Epithelial cell of proximal tubule (primary cell): ENCODE results near the gene C2CD4C. TPM values are rescaled to one million over a fixed set of nuclear protein-coding genes. Genes with fewer than 3 reads are reported as not detected.
"Not testable (repeated sequence)": the region's sequence is repeated elsewhere in the genome, so short reads cannot be mapped to it uniquely, and the experiment has no call there.

Experiments
- DNase-seq: peaks from one replicate; pipeline ENCODE4 v3.0.0-alpha.2; 2011; ENCODE audit warnings: low read depth
- H3K4me3 ChIP-seq: 2 replicates; pipeline ENCODE4 v1.5.1; 2011; ENCODE audit warnings: low read depth, mild to moderate bottlenecking, low read length
- CTCF ChIP-seq: conservative IDR thresholded peaks from 2 replicates; pipeline ENCODE4 v1.5.1; 2012; ENCODE audit warnings: low read depth, mild to moderate bottlenecking, low read length
- total RNA-seq: library from RNA; depleted of rRNA; stranded (reverse); fragments of >200 nt; gene quantifications from 2 replicates; pipeline ENCODE4 v1.2.3, GENCODE V29; 2015

Gene C2CD4C
- total RNA-seq, 1 donor from 2014 or later, result 0.12 TPM

- TF ChIP-seq CTCF, result no peak
- no peak overlapping the region for H3K4me3 ChIP-seq
- DNase-seq, result no peak
Measured at GRCh38 chr19:383040-383439, 25.9 kb downstream of the C2CD4C start.

GRCh38 chr19:382578-382977, 26.4 kb downstream of the C2CD4C start:
- peak; percentile 86 for DNase-seq
- H3K4me3 ChIP-seq, result not testable (repeated sequence)

DNA sequence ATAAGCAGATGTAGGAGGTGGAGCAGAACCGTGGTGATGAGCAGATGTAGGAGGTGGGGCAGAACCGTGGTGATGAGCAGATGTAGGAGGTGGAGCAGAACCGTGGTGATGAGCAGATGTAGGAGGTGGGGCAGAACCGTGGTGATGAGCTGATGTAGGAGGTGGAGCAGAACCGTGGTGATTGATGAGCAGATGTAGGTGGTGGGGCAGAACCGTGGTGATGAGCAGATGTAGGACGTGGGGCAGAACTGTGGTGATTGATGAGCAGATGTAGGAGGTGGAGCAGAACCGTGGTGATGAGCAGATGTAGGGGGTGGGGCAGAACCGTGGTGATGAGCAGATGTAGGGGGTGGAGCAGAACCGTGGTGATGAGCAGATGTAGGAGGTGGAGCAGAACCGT, 27.0 kb downstream of the C2CD4C start:
- not testable (repeated sequence) for H3K4me3 ChIP-seq, DNase-seq

DNA sequence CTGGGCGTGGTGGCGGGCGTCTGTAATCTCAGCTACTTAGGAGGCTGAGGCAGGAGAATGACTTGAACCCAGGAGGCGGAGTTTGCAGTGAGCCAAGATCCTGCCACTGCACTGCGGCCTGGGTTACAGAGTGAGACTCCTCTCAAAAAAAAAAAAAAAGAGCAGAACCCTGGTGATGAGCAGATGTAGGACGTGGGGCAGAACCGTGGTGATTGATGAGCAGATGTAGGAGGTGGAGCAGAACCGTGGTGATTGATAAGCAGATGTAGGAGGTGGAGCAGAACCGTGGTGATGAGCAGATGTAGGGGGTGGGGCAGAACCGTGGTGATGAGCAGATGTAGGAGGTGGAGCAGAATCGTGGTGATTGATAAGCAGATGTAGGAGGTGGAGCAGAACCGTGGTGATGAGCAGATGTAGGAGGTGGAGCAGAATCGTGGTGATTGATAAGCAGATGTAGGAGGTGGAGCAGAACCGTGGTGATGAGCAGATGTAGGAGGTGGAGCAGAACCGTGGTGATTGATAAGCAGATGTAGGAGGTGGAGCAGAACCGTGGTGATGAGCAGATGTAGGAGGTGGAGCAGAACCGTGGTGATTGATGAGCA, 28.2 kb downstream of the C2CD4C start:
- DNase-seq, H3K4me3 ChIP-seq: not testable (repeated sequence)

DNA sequence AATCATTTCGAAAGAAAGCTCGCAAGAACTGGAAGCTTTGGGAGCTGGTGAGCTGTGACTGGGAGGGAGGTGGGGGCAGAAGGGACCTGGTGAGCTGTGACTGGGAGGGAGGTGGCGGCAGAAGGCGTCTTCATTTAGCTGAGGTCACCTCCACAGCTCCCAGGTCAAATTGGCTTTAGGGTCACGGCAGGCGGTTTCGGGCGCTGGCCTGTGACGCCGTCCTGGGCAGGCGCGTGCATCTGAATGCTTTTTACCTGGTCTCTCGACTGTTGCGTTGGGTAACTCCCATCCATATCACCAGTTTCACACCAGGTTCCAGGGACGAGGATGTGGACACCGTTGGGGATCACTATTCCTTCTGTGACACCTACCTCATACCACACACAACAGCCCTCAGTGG, 29.2 kb downstream of the C2CD4C start:
- no peak for TF ChIP-seq CTCF
- no peak for DNase-seq
- no peak overlapping the region for H3K4me3 ChIP-seq

DNA sequence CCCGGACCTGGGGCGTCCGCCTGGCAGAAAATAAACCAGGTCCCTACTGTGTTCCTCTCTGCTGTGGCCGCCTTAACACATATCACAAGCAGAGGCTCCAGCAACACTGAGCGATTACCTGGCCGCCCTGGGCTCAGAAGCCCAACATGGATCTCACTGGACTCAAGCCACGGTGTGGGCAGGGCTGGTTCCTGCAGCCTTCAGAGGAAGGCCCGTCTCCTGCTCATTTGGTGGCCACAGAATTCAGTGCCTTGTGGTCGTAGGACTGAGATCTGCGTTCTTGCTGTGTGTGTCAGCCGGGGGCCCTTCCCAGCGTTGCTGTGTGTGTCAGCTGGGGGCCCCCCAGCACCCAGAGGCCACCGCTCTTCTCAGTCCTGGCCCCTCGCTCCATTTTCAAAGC, 30.2 kb downstream of the C2CD4C start:
- TF ChIP-seq CTCF, result no peak

DNA sequence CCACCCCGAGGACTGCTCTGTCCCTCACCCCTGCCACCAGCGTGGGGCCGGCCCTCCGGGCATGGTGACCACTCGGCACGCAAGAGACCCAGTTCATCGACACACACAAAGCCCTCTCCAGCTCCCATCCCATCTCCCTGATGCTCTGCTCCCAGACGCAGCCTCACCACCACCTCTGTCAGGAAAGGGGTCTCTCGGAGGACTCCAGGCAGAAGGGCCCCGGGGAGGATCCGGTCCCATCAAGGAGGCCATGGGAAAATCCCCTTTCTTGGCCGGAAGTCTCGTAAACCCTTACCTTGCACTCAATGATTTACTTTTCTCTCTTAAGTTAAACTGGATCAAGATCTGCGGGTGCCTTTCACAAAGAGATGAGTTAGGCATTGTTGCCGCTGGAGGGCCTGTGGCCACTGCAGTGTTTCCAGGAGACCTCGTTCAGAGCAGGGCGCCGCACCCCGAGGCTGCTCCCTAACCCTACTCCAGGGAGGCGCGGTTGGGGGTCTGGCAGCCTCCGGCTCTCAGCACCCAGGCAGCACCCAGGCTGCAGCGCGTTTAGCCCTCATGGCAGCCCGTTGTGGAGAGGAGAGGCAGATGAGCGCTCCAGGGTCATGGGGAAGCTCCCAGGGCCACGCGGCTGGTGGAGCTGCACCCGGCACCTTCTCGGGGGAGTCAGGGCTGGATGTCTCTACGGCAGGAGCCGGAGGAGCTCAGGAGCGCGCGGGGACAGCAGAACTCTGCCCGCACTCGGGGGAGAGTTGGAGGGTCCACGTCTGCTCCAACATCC, 31.0 kb downstream of the C2CD4C start:
- no peak for DNase-seq
- H3K4me3 ChIP-seq, result no peak overlapping the region
- peak; percentile 33 for TF ChIP-seq CTCF

More for the DNA sequence above, 30.2 kb downstream of the C2CD4C start:
- DNase-seq, result no peak
- H3K4me3 ChIP-seq, result no peak overlapping the region

- DNase-seq, result no peak
- H3K4me3 ChIP-seq, result no peak overlapping the region
- TF ChIP-seq CTCF, result no peak
Measured at GRCh38 chr19:376111-376470, 32.9 kb downstream of the C2CD4C start.
